GM12801 (cell line): ENCODE results near the gene CSN3.
"Not testable (repeated sequence)": the region's sequence is repeated elsewhere in the genome, so short reads cannot be mapped to it uniquely, and the experiment has no call there.

ENCODE experiments used
- TF ChIP-seq, protein P1 (sequence below): IDR thresholded peaks from one replicate; pipeline ENCODE4 v1.5.1; 2011; ENCODE audit warnings: control low read depth; ENCODE audit not compliant: insufficient read length; ENCODE audit errors: extremely low read depth

The CSN3 gene, protein sequence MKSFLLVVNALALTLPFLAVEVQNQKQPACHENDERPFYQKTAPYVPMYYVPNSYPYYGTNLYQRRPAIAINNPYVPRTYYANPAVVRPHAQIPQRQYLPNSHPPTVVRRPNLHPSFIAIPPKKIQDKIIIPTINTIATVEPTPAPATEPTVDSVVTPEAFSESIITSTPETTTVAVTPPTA

DNA sequence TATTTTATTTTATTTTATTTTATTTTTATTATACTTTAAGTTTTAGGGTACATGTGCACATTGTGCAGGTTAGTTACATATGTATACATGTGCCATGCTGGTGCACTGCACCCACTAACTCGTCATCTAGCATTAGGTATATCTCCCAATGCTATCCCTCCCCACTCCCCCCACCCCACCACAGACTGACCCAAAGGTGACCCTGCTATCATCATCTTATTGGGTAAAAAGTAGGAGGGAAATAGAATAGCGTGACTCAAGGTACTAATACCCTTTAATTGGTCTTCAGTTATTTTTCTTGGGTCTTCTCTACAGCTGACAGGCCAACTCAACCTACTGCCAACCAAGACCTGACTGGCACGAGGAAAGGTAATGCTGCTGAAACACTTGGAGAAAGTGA is at the start of gene CSN3:
TSS of gene CSN3 (plus strand) at position 301 of the 400 bp plus-strand sequence. CDS start 2,223 bp downstream, outside the sequence.
- TF ChIP-seq, protein P1, sequence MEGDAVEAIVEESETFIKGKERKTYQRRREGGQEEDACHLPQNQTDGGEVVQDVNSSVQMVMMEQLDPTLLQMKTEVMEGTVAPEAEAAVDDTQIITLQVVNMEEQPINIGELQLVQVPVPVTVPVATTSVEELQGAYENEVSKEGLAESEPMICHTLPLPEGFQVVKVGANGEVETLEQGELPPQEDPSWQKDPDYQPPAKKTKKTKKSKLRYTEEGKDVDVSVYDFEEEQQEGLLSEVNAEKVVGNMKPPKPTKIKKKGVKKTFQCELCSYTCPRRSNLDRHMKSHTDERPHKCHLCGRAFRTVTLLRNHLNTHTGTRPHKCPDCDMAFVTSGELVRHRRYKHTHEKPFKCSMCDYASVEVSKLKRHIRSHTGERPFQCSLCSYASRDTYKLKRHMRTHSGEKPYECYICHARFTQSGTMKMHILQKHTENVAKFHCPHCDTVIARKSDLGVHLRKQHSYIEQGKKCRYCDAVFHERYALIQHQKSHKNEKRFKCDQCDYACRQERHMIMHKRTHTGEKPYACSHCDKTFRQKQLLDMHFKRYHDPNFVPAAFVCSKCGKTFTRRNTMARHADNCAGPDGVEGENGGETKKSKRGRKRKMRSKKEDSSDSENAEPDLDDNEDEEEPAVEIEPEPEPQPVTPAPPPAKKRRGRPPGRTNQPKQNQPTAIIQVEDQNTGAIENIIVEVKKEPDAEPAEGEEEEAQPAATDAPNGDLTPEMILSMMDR = not testable (repeated sequence)

DNA sequence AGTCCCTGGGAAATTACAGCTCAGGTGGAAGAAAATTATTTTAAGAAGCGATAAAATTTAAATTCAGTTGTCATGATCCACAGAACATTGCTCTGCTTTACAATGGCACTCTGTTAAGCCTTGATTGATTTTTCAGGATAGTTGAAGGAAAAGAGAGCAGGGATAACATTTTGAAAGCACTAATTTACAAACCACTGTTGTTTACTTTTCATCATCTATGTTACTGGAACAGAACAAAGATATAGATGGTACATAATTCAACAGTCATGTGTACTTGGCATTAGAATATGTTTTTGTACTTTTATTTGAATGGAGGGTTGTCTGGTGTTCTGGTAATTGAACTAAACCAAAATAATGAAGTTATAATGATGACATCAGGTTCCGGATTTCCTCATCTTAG is 49.5 kb upstream of the CSN3 start:
- TF ChIP-seq, protein P1 = no peak

DNA sequence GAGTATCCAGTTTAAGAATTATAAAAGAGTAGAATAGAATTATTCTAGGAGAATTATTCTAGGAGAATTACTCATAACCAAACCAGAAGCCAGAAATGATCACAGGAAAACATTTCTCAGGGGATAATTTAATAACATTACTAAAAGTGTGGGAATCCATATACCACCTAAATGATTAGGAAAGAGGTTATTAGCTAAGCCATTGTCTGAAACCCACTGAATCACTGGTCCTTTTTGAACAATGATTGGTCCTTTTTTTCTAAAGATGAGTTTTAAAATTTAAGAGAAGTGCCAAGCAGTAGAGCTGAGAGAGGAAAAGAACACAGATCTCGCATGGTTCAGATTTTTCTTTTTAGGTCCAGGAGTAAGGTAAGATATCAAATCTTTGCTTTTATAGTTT is 47.0 kb upstream of the CSN3 start, which contains the start of gene ODAM:
TSS of gene ODAM (plus strand) at position 301 of the 400 bp plus-strand sequence. CDS start 819 bp downstream, outside the sequence.
- TF ChIP-seq, protein P1 = no peak

DNA sequence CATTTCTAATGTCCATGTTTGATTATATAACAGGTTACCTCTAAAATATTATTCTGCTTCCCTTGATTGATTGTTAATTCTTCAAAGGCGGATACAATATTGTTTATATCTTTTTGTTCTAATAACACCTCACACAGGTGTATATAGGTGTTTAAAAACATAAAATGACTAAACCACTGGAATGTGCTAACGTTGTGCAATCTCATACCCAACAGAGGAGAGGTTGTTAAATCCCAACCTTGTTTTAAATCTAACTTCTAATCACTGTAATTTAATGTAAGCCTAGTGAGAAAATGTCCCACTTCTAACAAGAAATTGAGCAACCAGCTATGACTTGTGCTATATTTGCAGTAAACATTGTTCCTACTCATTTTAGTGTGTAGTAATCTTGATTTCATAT is 45.5 kb upstream of the CSN3 start:
- TF ChIP-seq, protein P1 = no peak

DNA sequence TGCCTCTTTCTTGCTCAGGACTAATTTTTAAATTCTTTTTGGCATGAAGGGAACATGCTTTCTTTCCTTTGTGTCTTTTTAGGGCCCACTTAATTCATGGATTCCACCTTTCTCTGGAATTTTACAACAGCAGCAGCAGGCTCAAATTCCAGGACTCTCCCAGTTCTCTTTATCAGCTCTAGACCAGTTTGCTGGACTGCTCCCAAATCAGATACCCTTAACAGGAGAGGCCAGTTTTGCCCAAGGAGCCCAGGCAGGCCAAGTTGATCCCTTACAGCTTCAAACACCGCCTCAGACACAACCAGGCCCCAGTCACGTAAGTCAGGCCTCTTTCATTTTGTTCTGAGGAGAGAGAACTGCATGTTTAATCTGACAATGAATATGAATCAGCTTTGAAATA is 44.6 kb upstream of the CSN3 start:
- TF ChIP-seq, protein P1 = no peak

DNA sequence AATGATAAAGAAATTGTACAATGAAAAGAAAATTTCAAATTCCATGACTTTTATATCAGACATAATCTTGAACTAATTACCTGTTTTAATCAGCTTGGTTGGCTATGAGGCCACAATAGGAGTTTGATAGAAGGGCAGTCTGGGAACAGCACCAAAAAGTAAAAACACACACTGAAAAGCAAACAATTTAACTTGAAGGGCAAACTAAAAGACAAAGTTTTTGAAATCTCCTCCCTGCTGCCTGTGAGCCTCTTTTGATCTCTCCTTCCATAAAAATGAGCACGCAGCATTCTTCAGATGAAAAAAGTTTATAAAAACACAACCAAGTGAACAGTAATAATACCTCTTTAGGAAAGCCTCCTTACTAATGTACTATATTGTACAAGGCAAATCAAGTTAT is 38.8 kb upstream of the CSN3 start:
- TF ChIP-seq, protein P1 = no peak

DNA sequence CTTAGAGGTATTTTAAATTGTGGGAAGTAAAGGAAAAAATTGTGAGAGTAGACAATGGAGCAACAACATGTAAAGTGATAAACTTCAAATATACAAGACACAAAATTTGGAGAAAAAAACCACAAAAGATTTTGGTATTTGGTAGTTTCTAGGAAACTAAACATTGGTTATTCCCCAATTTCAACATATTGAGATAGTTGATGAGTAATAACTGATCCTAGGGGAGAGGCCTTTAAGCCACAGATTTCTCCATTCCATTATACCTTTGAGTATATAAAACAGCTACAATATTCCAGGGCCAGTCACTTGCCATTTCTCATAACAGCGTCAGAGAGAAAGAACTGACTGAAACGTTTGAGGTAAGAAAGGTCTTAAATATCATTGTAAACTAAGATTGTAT is 16.6 kb upstream of the CSN3 start, which contains the start of gene FDCSP:
TSS of gene FDCSP (plus strand) at position 301 of the 400 bp plus-strand sequence. CDS start 5,071 bp downstream, outside the sequence.
- TF ChIP-seq, protein P1 = no peak

DNA sequence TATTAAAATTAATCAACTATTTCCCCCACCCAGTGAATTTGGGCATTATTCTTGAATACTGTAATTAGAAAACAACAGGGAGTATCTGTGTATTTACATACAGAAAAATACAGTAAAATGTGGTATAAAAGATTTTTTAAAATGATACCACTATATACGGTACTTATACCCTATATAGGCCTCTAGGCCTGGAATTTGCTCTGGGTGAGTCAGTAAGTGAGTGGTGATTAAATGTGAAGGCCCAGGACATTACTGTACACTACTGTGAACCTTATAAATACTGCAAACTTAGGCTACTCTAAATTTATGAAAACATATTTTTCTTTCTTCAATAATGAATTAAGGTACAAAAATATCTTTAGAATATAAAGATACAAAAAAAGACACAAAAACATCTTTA is 6.3 kb upstream of the CSN3 start:
- TF ChIP-seq, protein P1 = no peak
